Left colon (tissue), 2 donors: ENCODE results near the gene RIMS3. TPM values are rescaled to one million over a fixed set of nuclear protein-coding genes. Genes with fewer than 3 reads are reported as not detected.
"Not testable (repeated sequence)": the region's sequence is repeated elsewhere in the genome, so short reads cannot be mapped to it uniquely, and the experiment has no call there.

Source experiments
- ATAC-seq: fragments of 200-7000 bp; cut with Tn5 transposase; one replicate; pipeline ENCODE4 v1.9.1; 2020; ENCODE audit warnings: mild to moderate bottlenecking, moderate library complexity
- DNase-seq, 2 donors: peaks; one replicate each; pipeline ENCODE4 v3.0.0-alpha.2; 2020
- intact Hi-C, 2 donors: fragments of 100-400 bp; cut with DNase I in 1 of 2; cut with micrococcal nuclease in 1 of 2; formaldehyde crosslinking; loops; one replicate each; pipeline versions ENCODE4 v1.11.2 to v1.14.0; 2022; cut with DNase I, micrococcal nuclease
- long read RNA-seq: library from polyadenylated mRNA; unstranded; transcript quantifications from one replicate; pipeline ENCODE4 v2.0.0, GENCODE V29; 2021
- total RNA-seq, 2 donors: library from RNA; stranded (reverse); fragmentation: NEBNext Ultra II Directional; extraction: Animal tissue kit (Norgen Biotek cat#: 25700); gene quantifications; one replicate each; pipeline ENCODE4 v1.2.1, GENCODE V29; 2021
- donor health status: DM: no; HTN: no; CAD: no.
- donor health status: DM: yes; HTN: yes; CAD: no.

RIMS3 gene
- total RNA-seq, result 10 to 100 TPM in 1 of 2 donors, 1 to 10 TPM in 1; 6.4 to 15.6 TPM
- long read RNA-seq, full-length matches to known transcripts, result 1 of 3 reads
- long read RNA-seq, partial matches to known transcripts, result 0 of 3 reads
- long read RNA-seq, other reads (novel, unspliced or antisense), result 2 of 3 reads

- intact Hi-C loops, result loop anchor here in 1 of 2 donors (10.0 kb wide), 1 partner anchor 51 kb away; no protein-coding TSS in a partner anchor
Measured at GRCh38 chr1:40665335-40666171, at the start of gene RIMS3. Gene RIMS3 (minus strand): TSS chr1:40665682. CDS start chr1:40641925, 23,757 bp downstream.

DNA sequence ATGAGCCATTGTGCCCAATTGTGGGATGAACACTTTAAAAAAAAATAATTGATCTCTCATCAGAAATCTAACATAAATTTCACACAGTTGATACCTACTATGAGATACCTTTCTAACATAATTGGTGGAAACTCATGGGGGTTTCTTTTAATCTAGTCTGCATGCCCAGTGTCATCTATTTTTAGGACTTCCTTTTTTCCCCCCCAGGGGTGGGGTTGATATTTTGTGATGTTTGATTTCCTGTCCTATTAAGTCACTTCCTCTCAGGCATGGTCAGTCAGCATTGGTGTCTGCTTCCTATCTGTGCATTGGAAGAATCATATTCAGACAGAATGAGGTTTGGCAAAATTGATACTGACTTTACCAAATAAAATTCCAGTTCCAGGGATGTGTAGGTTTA lies 47.5 kb upstream of the RIMS3 start:
- DNase-seq (no peak), ATAC-seq (no peak)
- intact Hi-C loops, result no loop called here

More at GRCh38 chr1:40665335-40666171, at the start of gene RIMS3:
- DNase-seq, result peak; percentile 71 to 86
- ATAC-seq, result peak; percentile 90

DNA sequence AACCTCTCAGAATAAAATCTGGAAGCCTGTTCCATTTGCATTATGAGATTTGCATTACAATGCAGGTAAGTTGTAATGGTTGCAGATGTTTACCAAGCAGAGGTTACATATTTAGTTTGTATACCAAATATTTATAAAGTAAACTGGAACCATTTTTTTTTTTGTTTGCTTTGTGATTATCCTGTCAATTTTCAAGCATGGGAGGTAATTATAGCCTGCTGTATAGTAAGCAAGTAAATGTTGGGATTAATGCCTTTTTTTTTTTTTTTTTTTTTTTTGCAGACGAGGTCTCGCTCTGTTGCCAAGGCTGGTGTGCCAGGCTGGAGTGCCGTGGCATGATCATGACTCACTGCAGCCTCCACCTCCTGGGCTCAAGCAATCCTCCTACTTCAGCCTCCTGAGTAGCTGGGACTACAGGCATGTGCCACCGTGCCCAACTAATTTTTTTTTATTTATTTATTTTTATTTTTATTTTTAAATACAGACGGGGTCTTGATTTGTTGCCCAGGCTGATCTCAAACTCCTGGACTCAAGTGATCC lies 47.0 kb upstream of the RIMS3 start:
- DNase-seq (no peak), ATAC-seq (no peak)
- intact Hi-C loops, result no loop called here

DNA sequence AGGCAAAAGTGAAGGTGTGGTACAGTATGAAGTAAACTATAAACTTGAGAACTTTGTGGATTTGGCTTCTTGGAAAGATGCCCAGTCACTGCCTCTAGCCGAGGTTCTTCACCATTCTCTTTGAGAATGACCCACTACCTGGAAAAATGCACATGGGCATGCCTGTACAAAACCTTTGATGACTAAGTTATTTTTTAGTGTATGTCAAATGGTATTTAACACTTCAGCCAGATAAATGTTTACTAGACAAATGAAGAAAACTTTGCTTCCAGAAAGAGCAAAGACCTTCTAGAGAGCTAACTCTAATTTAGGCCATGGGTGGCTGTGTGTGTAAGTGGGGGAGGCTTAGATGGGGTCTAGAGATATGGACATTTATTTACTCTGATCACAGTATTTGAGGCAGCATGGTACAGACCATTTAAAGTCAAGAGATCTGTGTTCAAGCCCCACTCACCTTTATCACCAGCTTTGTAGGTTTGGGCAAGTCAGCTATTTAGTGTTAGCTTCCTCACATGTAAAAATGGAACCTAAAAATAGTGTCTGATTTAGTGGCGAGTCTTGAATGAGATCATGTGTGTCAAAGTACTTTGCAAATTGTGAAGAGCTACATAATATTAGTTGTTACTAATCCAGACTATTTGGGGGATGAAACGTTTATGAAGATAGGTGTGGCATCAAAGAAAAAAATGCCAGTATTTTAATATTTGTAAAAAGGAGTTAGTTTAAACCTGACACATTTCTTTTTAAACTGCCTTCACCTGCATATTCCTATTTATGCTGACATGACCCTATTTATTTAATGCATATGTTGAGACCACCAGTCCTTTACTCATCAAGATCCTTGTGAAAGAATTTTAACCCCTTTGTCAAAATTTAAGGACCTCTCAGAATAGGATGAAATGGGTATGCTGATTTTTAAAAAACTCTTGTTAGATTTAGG lies 46.3 kb upstream of the RIMS3 start:
- peak in 1 of 2 donors; percentile 24 for DNase-seq

DNA sequence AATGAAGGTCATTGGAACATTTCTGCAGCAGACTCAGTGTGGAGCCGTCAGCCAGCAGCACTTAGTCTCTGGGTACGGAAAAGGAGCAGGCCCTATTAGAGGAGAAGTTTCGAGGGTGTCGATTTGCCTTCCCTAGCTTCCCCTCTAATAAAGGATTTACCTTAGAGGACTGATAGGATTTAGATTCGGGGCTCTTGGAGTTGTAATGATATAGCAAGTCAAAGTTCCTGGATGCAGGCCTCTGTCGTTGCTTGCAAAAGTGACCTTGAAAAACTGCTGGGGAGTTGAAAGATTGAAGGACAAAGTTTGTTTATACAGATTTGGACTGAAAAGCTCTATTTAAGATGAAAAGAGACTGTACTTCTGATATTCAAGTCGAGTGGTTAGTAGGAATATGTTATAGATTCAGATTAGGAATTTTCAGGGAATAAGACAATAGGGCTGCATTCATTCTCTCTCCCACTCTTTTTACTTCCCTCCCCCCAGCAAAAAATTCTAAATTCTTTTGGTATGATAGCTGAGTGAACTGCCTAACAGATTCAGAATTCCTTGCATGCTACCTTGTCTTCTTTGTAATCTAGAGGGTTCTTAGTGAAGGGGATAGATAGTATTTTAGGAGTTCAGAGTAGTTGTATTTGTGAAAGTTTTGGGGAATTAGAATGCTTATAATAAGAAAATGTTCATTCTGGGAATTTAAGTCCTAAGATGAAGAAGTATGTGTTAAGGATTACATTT lies 45.3 kb upstream of the RIMS3 start:
- DNase-seq, result no peak
- peak; percentile 14 for ATAC-seq
- intact Hi-C loops, result no loop called here

More for the DNA sequence above, 46.3 kb upstream of the RIMS3 start:
- intact Hi-C loops, result no loop called here
- peak; percentile 20 for ATAC-seq

- DNase-seq (no peak), ATAC-seq (no peak)
- intact Hi-C loops, result no loop called here
Measured at GRCh38 chr1:40709802-40710278, 44.4 kb upstream of the RIMS3 start.

GRCh38 chr1:40709100-40709801 lies 43.8 kb upstream of the RIMS3 start:
- DNase-seq, result peak; percentile 76 to 93
- peak; percentile 91 for ATAC-seq
- intact Hi-C loops, result no loop called here

DNA sequence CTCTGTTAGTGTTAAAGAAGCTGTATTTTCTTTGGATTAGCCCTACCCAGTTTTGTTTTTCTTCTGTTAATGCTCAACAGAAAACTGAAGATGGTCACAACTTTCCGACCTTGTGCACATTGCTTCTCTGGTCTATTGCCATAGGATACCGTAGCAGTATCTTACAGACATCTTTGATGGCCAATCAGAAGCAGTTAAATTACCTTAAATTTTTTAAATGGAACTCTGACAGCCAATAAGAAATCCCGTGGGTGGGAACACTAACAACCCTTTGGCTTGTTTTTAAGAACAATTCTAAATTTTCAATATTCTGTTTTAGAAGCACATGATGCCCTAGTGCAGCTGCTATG lies 43.2 kb upstream of the RIMS3 start:
- ATAC-seq (peak; percentile 70), DNase-seq (no peak)
- intact Hi-C loops, result no loop called here

- intact Hi-C loops, result no loop called here
- DNase-seq (no peak), ATAC-seq (no peak)
Measured at GRCh38 chr1:40706626-40707025, 41.1 kb upstream of the RIMS3 start.

- DNase-seq, result no peak
- no peak for ATAC-seq
- intact Hi-C loops, result no loop called here
Measured at GRCh38 chr1:40704817-40705733, 39.6 kb upstream of the RIMS3 start.

DNA sequence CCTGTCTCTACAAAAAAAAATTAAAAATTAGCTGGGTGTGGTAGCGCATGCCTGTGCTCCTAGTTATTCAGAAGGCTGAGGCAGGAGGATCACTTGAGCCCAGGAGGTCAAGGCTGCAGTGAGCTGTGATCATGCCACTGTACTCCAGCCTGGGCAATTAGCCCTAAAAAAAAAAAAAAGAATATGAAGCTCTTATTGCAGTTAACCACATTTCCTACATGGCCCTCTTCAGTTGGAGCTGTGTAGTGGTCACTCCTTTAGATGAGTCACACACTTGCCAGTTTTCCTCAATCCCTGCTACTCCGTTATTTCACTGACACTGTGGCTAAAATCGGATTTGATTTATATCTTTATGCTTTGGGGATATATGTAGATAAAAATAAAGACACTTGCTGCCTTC lies 37.8 kb upstream of the RIMS3 start:
- intact Hi-C loops, result no loop called here
- ATAC-seq (peak; percentile 24), DNase-seq (no peak)

DNA sequence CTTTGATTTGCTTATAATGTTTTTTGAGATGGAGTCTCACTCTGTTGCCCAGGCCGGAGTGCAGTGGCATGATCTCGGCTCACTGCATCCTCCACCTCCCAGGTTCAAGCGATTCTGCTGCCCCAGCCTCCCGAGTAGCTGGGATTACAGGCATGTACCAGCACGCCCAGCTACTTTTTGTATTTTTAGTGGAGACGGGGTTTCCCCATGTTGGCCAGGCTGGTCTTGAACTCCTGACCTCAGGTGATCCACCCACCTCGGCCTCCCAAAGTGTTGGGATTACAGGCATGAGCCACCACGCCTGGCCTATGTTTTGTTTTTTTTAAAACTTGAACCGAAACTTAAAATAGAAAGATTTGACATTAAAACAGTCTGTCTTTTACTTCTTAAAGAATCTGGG lies 37.3 kb upstream of the RIMS3 start:
- ATAC-seq, intact Hi-C loops, DNase-seq: not testable (repeated sequence)

DNA sequence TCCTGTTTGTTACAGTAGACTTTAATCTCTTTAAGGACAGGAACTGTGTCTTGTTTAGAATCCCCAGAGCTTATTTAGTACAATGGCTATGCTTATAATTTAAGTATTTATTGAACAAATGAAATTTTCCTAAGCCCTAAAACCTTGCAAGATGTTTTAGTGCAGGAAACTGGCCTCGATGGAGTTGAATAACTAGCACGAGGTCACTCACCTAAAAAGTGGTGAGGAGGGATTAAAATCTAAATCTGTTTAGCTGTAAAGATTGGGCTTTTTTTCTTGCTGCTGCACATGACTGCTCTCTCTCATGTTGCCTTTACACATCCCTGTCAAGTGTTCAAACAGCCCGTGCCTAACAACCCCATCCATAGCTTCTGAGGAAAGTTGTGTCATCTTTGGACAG lies 36.2 kb upstream of the RIMS3 start:
- intact Hi-C loops, result no loop called here
- DNase-seq, result no peak
- ATAC-seq, result no peak

- DNase-seq (no peak), ATAC-seq (no peak)
- intact Hi-C loops, result no loop called here
Measured at GRCh38 chr1:40699787-40700186, 34.3 kb upstream of the RIMS3 start.

DNA sequence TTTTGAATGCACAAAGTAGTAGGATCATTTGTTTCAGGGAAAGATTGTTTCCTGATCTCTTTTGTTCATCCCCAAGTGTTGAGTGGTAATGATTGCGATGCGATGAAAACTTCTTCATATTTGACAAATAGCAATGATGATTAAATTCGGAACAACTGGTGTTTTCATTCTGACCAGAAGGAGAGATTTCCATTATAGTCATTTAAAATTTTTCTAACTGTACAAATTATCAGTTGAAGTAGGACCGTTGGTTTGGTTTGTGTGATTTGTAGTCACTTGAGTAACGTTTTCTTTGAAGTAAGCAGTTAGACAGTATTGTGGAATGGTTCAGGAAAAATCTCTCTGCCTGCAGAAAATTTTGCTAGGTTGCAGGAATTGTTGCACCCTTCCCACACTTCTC lies 32.0 kb upstream of the RIMS3 start:
- DNase-seq (no peak), ATAC-seq (no peak)
- intact Hi-C loops, result no loop called here

- DNase-seq (no peak), ATAC-seq (no peak)
Measured at GRCh38 chr1:40696294-40696693, 30.8 kb upstream of the RIMS3 start.

DNA sequence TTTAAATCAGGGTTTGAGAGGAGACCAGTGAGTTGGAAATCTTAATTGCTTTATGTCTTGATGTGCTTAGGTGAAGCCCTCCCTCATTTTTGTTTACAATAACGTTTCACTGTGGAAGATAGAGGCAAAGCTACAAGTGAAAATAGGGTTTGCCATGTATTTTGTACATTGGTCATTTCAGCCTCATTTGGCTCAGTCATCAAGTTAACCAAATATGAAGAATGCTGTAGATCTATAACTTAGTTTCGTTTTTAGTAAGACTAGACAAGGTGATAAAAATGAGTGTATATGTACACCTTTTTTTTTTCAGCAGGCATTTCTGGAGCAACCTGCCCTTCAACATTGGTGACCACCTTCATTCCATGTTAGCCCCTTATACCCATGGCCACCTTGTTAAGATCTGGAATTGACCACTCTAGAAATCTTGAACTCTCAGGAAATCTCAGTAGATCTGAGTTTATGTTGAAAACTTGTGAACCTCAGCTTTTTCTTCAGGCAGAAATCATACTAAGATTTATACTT lies 28.9 kb upstream of the RIMS3 start:
- no peak for ATAC-seq
- no peak for DNase-seq
- intact Hi-C loops, result no loop called here

More at GRCh38 chr1:40696294-40696693, 30.8 kb upstream of the RIMS3 start:
- intact Hi-C loops, result no loop called here
